HepG2 (cell line): Measurements from ENCODE around the gene PPARA. TPM values are rescaled to one million over a fixed set of nuclear protein-coding genes. Genes with fewer than 3 reads are reported as not detected.

Experiments used
- EED ChIP-seq: sonication (generic); formaldehyde crosslinking; IDR thresholded peaks from 2 replicates; pipeline ENCODE4 v1.5.0; 2020; ENCODE audit warnings: mild to moderate bottlenecking, missing genetic modification reagents
- KMT2A ChIP-seq: sonication (generic); formaldehyde crosslinking; IDR thresholded peaks from 2 replicates; pipeline ENCODE4 v1.4.0; 2020; ENCODE audit warnings: missing genetic modification reagents
- MATR3 ChIP-seq: sonication (generic); formaldehyde crosslinking; IDR thresholded peaks from 2 replicates; pipeline ENCODE4 v1.4.0; 2020; ENCODE audit warnings: missing genetic modification reagents
- MEIS1 ChIP-seq: sonication (generic); formaldehyde crosslinking; IDR thresholded peaks from 2 replicates; pipeline ENCODE4 v1.9.0; 2021; ENCODE audit warnings: mild to moderate bottlenecking, missing genetic modification reagents, moderate library complexity, borderline replicate concordance
- MIER3 ChIP-seq: IDR thresholded peaks from 2 replicates; pipeline ENCODE4 v1.6.1; 2016; ENCODE audit warnings: missing compliant biosample characterization, borderline replicate concordance
- PPARG ChIP-seq: conservative IDR thresholded peaks from 2 replicates; pipeline ENCODE4 v1.6.1; 2016; ENCODE audit warnings: missing biosample characterization, missing genetic modification reagents
- XRCC5 ChIP-seq: fragments of 200-400 bp; formaldehyde crosslinking; optimal IDR thresholded peaks from 2 replicates; pipeline ENCODE3; 2017; ENCODE audit warnings: mild to moderate bottlenecking, low read length
- ZC3H4 ChIP-seq: sonication (generic); formaldehyde crosslinking; IDR thresholded peaks from 2 replicates; pipeline ENCODE4 v1.4.0; 2020; ENCODE audit warnings: missing genetic modification reagents, borderline replicate concordance
- ZFAT ChIP-seq: sonication (generic); formaldehyde crosslinking; conservative IDR thresholded peaks from 2 replicates; pipeline ENCODE4 v1.8.1; 2023; ENCODE audit warnings: missing genetic modification reagents, inconsistent platforms
- ZNF12 ChIP-seq: sonication (generic); formaldehyde crosslinking; IDR thresholded peaks from 2 replicates; pipeline ENCODE4 v1.5.0; 2020; ENCODE audit warnings: missing genetic modification reagents
- ZNF549 ChIP-seq: sonication (generic); formaldehyde crosslinking; IDR thresholded peaks from 2 replicates; pipeline ENCODE4 v1.5.0; 2020; ENCODE audit warnings: missing genetic modification reagents
- ZNF629 ChIP-seq: sonication (generic); formaldehyde crosslinking; conservative IDR thresholded peaks from 2 replicates; pipeline ENCODE4 v1.5.0; 2020; ENCODE audit warnings: missing genetic modification reagents
- ZNF709 ChIP-seq: sonication (generic); formaldehyde crosslinking; IDR thresholded peaks from 2 replicates; pipeline ENCODE4 v1.5.0; 2020; ENCODE audit warnings: mild to moderate bottlenecking, missing genetic modification reagents
- ZNF747 ChIP-seq: sonication (generic); formaldehyde crosslinking; IDR thresholded peaks from 2 replicates; pipeline ENCODE4 v1.8.1; 2023; ENCODE audit warnings: missing genetic modification reagents, mild to moderate bottlenecking, borderline replicate concordance
- ZNF749 ChIP-seq: sonication (generic); formaldehyde crosslinking; IDR thresholded peaks from 2 replicates; pipeline ENCODE4 v1.8.0; 2022; ENCODE audit warnings: mild to moderate bottlenecking, missing genetic modification reagents, moderate library complexity, borderline replicate concordance
- ZNF776 ChIP-seq: sonication (generic); formaldehyde crosslinking; IDR thresholded peaks from 2 replicates; pipeline ENCODE4 v1.4.0; 2020; ENCODE audit warnings: mild to moderate bottlenecking, missing genetic modification reagents
- ZNF782 ChIP-seq: sonication (generic); formaldehyde crosslinking; IDR thresholded peaks from 2 replicates; pipeline ENCODE4 v1.4.0; 2020; ENCODE audit warnings: missing genetic modification reagents, mild to moderate bottlenecking, borderline replicate concordance
- ZSCAN30 ChIP-seq: sonication (generic); formaldehyde crosslinking; IDR thresholded peaks from 2 replicates; pipeline ENCODE4 v1.5.0; 2020; ENCODE audit warnings: mild to moderate bottlenecking, missing genetic modification reagents
- polyA plus RNA-seq, 8 experiments: library from polyadenylated mRNA; depleted of rRNA in 3 of 8; stranded (reverse) in 7 of 8; unstranded in 1 of 8; fragments of >200 nt; fragmentation: Illumina TruSeq in 4 of 8; extraction: Trizol in 4 of 8; gene quantifications; 2 replicates each; pipeline versions ENCODE4 v1.2.1 to v1.2.3, GENCODE V29; 2011 to 2016; ENCODE audit warnings: low read depth in 4 of 8, missing spikeins in 1 of 8, mixed read lengths in 1 of 8; ENCODE audit not compliant: insufficient read depth in 1 of 8
- total RNA-seq, 5 experiments: library from RNA; depleted of rRNA; stranded (reverse); fragments of >200 nt; fragmentation: Illumina TruSeq; extraction: Trizol; gene quantifications; 2 replicates each; pipeline ENCODE4 v1.2.3, GENCODE V29; 2016; ENCODE audit warnings: low read depth in 1 of 5
- TF ChIP-seq, protein P1 (sequence below): sonication (generic); formaldehyde crosslinking; IDR thresholded peaks from 2 replicates; pipeline ENCODE4 v1.4.0; 2020; ENCODE audit warnings: low read depth, mild to moderate bottlenecking, missing genetic modification reagents
- TF ChIP-seq, protein P2 (sequence below): sonication (generic); formaldehyde crosslinking; IDR thresholded peaks from 2 replicates; pipeline ENCODE4 v1.4.0; 2020; ENCODE audit warnings: missing genetic modification reagents, borderline replicate concordance
- TF ChIP-seq, protein P3 (sequence below): sonication (generic); formaldehyde crosslinking; IDR thresholded peaks from 2 replicates; pipeline ENCODE4 v1.8.0; 2022; ENCODE audit warnings: mild to moderate bottlenecking, missing genetic modification reagents; ENCODE audit not compliant: insufficient replicate concordance
- TF ChIP-seq, protein P4 (sequence below): sonication (generic); formaldehyde crosslinking; IDR thresholded peaks from 2 replicates; pipeline ENCODE4 v1.4.0; 2020; ENCODE audit warnings: mild to moderate bottlenecking, missing genetic modification reagents
- TF ChIP-seq, protein P5 (sequence below): sonication (generic); formaldehyde crosslinking; IDR thresholded peaks from 2 replicates; pipeline ENCODE4 v1.5.1; 2020; ENCODE audit warnings: missing genetic modification reagents, mild to moderate bottlenecking, borderline replicate concordance

PPARA gene
- total and polyA plus RNA-seq, 2 of the 13 experiments (the other 11 are each of a cell fraction or from before 2014, with no cell fraction given): 18.2 to 24.7 TPM

DNA sequence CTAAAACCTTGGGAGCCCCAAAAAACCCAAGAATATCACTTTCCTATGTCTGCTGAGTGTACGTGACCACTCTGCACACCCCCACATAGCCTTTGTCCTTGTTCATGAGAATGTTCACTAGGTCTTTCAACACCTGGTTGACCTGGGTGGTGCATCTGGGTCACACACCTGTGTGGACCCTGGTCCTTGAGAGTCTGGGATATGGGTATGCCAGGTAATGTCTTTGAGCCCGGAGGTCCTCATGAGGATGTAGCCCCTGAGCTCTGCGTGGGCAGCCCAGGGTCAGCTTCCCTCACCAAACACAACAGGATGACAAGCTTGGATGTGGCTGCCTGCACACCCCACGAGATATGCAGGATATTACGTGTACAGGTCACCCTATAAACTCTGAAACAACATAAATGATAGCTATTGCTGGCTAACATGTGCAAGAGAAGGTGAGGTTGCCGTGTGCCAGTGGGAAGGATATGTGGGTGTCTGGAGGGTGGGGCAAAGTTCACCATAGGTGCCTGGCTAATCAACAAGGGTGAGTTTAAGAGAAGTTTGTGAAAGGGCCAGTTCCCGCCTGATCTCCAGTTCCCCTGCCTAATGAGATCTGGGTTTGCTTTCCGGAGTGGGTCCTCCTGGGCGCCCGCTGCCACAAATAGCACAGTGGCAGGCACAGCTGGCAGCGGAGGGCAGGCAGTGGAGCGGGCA, 1.4 kb upstream of the PPARA start (continued):
- TF ChIP-seq PPARG (CRISPR knock-in tag): no peak; the same call in 1 of the 2 replicates
- TF ChIP-seq ZNF782 (CRISPR knock-in tag): peak; percentile 43; the same call in 1 of the 2 replicates
- TF ChIP-seq ZNF549 (CRISPR knock-in tag): no peak
- no peak for TF ChIP-seq ZFAT (CRISPR knock-in tag)
- 0 out of 2 replicates have a peak, but pooled peaks have one; percentile 50 for TF ChIP-seq MEIS1 (CRISPR knock-in tag)
- no peak for TF ChIP-seq MIER3 (CRISPR knock-in tag)
- no peak for TF ChIP-seq ZNF12 (CRISPR knock-in tag)
- TF ChIP-seq XRCC5: peak; percentile 24
- TF ChIP-seq, protein P1, sequence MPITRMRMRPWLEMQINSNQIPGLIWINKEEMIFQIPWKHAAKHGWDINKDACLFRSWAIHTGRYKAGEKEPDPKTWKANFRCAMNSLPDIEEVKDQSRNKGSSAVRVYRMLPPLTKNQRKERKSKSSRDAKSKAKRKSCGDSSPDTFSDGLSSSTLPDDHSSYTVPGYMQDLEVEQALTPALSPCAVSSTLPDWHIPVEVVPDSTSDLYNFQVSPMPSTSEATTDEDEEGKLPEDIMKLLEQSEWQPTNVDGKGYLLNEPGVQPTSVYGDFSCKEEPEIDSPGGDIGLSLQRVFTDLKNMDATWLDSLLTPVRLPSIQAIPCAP (CRISPR knock-in tag): no peak
- TF ChIP-seq ZNF747 (CRISPR knock-in tag): 0 out of 2 replicates have a peak, but pooled peaks have one; percentile 28
- TF ChIP-seq, protein P2, sequence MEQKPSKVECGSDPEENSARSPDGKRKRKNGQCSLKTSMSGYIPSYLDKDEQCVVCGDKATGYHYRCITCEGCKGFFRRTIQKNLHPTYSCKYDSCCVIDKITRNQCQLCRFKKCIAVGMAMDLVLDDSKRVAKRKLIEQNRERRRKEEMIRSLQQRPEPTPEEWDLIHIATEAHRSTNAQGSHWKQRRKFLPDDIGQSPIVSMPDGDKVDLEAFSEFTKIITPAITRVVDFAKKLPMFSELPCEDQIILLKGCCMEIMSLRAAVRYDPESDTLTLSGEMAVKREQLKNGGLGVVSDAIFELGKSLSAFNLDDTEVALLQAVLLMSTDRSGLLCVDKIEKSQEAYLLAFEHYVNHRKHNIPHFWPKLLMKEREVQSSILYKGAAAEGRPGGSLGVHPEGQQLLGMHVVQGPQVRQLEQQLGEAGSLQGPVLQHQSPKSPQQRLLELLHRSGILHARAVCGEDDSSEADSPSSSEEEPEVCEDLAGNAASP: no peak
- no peak for TF ChIP-seq ZNF776
- TF ChIP-seq EED (CRISPR knock-in tag): no peak
- no peak for TF ChIP-seq MATR3
- no peak for TF ChIP-seq KMT2A (CRISPR knock-in tag)
- no peak for TF ChIP-seq ZNF749
- no peak for TF ChIP-seq ZC3H4 (CRISPR knock-in tag)
- no peak for TF ChIP-seq ZSCAN30 (CRISPR knock-in tag)
- TF ChIP-seq, protein P3, sequence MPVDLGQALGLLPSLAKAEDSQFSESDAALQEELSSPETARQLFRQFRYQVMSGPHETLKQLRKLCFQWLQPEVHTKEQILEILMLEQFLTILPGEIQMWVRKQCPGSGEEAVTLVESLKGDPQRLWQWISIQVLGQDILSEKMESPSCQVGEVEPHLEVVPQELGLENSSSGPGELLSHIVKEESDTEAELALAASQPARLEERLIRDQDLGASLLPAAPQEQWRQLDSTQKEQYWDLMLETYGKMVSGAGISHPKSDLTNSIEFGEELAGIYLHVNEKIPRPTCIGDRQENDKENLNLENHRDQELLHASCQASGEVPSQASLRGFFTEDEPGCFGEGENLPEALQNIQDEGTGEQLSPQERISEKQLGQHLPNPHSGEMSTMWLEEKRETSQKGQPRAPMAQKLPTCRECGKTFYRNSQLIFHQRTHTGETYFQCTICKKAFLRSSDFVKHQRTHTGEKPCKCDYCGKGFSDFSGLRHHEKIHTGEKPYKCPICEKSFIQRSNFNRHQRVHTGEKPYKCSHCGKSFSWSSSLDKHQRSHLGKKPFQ: no peak
- TF ChIP-seq, protein P4, sequence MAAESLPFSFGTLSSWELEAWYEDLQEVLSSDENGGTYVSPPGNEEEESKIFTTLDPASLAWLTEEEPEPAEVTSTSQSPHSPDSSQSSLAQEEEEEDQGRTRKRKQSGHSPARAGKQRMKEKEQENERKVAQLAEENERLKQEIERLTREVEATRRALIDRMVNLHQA (CRISPR knock-in tag): no peak
- TF ChIP-seq ZNF629 (CRISPR knock-in tag): peak; percentile 93
- no peak for TF ChIP-seq ZNF709
- TF ChIP-seq, protein P5, sequence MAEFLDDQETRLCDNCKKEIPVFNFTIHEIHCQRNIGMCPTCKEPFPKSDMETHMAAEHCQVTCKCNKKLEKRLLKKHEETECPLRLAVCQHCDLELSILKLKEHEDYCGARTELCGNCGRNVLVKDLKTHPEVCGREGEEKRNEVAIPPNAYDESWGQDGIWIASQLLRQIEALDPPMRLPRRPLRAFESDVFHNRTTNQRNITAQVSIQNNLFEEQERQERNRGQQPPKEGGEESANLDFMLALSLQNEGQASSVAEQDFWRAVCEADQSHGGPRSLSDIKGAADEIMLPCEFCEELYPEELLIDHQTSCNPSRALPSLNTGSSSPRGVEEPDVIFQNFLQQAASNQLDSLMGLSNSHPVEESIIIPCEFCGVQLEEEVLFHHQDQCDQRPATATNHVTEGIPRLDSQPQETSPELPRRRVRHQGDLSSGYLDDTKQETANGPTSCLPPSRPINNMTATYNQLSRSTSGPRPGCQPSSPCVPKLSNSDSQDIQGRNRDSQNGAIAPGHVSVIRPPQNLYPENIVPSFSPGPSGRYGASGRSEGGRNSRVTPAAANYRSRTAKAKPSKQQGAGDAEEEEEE (CRISPR knock-in tag): no peak
